GM13976 (cell line): ENCODE results near the gene TBC1D16.

Experiments used
- DNase-seq: peaks from one replicate; pipeline ENCODE4 v3.0.0; 2012; ENCODE audit warnings: low spot score
- in situ Hi-C: fragments of 300-500 bp; cut with MboI; formaldehyde crosslinking; loops from one replicate; pipeline ENCODE4 v1.12.0; 2022; ENCODE audit warnings: low sequenced_read_pairs, mixed read lengths, inconsistent platforms; ENCODE audit not compliant: unreplicated experiment
- TF ChIP-seq, protein P1 (sequence below): IDR thresholded peaks from 2 replicates; pipeline ENCODE4 v1.5.1; 2012; ENCODE audit warnings: borderline replicate concordance, mild to moderate bottlenecking; ENCODE audit not compliant: insufficient read depth; ENCODE audit errors: extremely low read depth, missing control alignments, control extremely low read depth

TBC1D16 gene

DNA sequence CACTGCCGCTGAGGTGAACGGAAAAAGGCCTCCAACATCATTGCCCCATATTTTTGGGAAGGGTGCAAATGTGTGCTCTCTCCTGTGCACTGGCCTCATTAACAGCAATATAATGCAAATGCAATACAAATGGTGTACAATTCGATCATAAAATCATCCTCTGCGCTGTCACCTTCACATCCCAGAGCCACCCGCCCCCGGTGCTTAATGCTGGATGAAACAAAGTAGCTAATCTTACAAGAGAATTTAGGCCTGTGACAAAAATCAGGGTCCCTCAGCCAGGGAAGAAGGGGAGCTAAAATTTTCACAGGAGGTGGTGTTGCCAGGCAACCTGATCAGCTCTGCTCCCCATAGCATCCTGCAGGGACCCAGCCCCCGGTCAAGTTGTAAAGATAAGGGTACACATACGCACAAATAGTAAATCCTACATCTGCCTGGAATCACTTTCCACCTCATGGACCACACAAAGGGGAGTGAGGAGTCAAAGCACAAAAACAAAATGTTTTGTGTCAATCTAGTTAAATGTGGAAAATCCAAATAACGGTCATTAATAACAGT, 3.0 kb downstream of the TBC1D16 start:
- no peak for DNase-seq
- in situ Hi-C loops = no loop called here
- TF ChIP-seq, protein P1, sequence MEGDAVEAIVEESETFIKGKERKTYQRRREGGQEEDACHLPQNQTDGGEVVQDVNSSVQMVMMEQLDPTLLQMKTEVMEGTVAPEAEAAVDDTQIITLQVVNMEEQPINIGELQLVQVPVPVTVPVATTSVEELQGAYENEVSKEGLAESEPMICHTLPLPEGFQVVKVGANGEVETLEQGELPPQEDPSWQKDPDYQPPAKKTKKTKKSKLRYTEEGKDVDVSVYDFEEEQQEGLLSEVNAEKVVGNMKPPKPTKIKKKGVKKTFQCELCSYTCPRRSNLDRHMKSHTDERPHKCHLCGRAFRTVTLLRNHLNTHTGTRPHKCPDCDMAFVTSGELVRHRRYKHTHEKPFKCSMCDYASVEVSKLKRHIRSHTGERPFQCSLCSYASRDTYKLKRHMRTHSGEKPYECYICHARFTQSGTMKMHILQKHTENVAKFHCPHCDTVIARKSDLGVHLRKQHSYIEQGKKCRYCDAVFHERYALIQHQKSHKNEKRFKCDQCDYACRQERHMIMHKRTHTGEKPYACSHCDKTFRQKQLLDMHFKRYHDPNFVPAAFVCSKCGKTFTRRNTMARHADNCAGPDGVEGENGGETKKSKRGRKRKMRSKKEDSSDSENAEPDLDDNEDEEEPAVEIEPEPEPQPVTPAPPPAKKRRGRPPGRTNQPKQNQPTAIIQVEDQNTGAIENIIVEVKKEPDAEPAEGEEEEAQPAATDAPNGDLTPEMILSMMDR = no peak

DNA sequence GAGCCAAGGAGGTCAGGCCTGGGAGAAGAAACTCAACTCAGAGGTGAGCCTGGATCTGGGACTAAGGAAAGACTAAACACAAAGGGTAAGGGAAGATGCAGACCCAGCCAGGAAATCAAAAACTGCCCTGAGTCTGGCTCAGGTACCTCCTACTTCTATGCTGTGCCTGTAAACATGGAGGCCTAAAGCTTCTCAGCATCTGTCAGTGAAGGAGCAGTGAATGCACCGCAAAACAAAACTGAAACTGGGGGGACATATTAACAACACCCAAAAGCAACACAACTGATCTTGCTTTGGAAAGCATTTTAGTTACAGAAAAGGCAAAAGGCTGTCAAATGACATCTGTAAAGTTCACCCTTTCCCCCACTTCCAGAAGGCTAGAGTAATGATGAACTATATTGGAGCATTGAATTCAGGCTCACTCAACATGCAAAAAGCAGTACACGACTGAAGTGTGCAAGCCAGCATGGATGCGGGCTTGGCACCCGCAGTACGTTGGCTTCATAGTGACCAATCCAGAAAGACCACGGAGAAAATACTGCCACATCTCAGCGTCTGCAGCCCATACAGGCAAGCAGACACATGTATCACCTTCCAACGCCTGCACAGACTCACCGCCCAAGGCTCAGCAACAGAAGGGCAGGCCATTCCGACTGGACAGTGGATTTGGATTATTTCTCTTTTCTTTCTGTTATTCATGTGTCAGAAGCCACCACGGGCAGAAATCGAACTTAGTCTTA, 3.8 kb downstream of the TBC1D16 start:
- TF ChIP-seq, protein P1 = no peak
- no peak for DNase-seq
- in situ Hi-C loops = no loop called here

DNA sequence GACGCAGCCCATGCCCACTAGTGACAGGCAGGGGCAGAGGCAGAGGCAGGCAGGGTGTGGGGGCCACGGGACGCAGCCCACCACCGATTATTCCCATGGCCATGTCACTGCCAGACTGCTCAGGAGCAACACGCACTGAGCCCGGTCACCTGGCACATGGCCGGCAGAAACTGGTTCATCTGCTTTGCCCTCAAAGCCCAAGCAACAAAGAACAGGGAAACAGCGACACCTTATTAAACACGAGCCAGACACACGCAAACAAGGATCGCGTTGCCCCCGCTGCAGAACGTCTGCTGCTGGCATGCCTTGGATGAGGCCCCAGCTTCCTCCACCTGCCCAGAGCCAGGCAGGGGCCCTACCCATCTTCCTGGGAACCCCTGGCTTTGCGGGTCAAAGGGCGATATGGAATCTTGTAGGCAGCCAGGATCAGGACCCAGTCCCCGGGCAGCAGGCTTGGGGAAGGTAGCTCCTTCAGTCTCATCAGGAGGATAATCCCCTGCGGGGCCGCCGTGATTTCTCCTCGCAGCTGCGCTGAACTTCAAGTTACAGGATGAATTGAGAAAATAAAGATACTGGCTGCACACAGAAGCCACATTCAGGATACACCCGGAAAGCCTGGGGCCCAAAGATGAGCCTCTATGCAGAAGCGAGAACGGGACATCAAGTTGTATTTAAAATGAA, 4.8 kb downstream of the TBC1D16 start:
- in situ Hi-C loops = no loop called here
- DNase-seq = no peak
- TF ChIP-seq, protein P1 = no peak

DNA sequence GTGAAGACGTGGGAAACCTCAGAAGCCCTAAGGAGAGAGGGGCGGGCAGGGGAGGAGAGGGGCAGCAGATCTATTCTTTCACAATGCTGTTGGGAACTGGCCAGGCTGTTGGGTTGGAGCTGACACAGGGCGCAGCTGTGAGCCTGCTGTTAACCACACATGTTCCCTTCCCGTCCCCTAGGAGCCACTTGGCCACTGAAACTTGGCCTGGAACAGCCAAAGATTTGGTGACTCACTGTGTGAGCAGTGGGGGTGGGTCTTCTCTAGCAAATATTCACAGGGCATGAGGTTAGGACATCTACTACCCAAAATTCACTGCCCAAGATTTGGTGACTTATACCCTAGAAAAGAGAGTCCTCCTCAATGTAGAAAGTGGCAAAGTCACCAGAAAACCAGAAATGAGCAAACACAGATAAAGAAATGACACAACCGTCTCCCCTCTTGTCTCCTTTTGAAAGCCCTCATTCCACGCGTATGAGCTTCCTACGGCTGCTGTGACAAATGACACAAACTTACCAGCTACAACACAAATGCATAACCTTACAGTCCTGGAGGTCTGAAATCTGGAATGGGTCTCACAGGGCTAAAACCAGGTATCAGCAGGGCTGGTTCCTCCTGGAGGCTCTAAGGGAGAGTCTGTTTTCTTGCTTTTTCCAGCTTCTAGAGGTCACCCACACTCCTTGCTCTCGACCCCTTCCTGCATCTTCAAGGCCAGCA, 6.3 kb downstream of the TBC1D16 start:
- in situ Hi-C loops = no loop called here
- no peak for DNase-seq
- TF ChIP-seq, protein P1 = no peak

DNA sequence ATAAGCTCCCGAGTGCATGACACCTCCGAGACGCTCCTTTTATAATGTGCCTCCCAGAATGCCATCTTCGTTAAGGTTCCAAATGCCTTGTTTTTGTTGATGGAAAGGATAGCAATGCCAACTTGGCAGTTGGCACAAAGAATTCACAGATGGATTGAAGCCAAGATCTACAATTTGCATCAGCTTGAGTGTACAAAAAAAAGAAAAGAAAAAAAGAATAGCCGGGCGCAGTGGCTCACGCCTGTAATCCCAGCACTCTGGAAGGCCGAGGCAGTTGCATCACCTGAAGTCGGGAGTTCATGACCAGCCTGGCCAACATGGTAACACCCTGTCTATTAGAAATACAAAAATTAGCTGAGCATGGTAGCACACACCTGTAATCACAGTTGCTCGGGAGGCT, 7.6 kb downstream of the TBC1D16 start:
- DNase-seq = no peak
- in situ Hi-C loops = no loop called here
- TF ChIP-seq, protein P1 = no peak

DNA sequence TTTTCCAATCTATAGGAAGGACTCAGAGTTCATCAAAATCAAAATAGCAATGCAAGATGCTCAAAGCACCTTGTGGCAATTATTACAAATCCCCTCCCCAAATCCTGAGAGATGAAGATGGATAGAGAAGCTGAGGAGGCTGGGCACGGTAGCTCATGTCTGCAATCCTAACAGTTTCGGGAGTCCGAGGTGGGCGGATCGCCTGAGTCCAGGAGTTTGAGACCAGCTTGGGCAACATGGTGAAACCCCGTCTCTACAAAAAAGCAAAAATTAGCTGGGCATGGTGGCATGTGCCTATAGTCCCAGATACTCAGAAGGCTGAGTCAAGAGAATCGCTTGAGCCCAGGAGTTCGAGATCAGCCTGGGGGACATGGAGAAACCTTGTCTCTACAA, 8.6 kb downstream of the TBC1D16 start:
- in situ Hi-C loops = no loop called here
- TF ChIP-seq, protein P1 = no peak
- no peak for DNase-seq
